NCI-H2196 treated with DMSO at 0.1 percent for 48 hours (cell line): ENCODE results near the gene PDCD6IP.
"Not testable (repeated sequence)": the region's sequence is repeated elsewhere in the genome, so short reads cannot be mapped to it uniquely, and the experiment has no call there.

Experiments used
- DNase-seq: peaks from one replicate; lab custom pipeline; 2025; ENCODE audit not compliant: unreplicated experiment; lab: John Stamatoyannopoulos, UW

PDCD6IP gene

GRCh38 chr3:33798418-33799201 is at the start of gene PDCD6IP:
TSS of gene PDCD6IP (plus strand) at chr3:33798630. CDS start at chr3:33798729, 99 bp downstream.
- DNase-seq: peak; percentile 59

- DNase-seq: no peak
Measured at GRCh38 chr3:33749546-33750210, 48.8 kb upstream of the PDCD6IP start.

GRCh38 chr3:33750211-33750548 is 48.2 kb upstream of the PDCD6IP start:
- DNase-seq: no peak

GRCh38 chr3:33751336-33751735 is 47.1 kb upstream of the PDCD6IP start:
- no peak for DNase-seq

GRCh38 chr3:33754391-33754790 is 44.0 kb upstream of the PDCD6IP start:
- not testable (repeated sequence) for DNase-seq

- no peak for DNase-seq
Measured at GRCh38 chr3:33758281-33758680, 40.1 kb upstream of the PDCD6IP start.

- DNase-seq: no peak
Measured at GRCh38 chr3:33758864-33759263, 39.6 kb upstream of the PDCD6IP start.

- no peak for DNase-seq
Measured at GRCh38 chr3:33768578-33769330, 29.7 kb upstream of the PDCD6IP start.

GRCh38 chr3:33773637-33774036 is 24.8 kb upstream of the PDCD6IP start:
- DNase-seq: no peak

GRCh38 chr3:33775363-33775762 is 23.1 kb upstream of the PDCD6IP start:
- no peak for DNase-seq

- no peak for DNase-seq
Measured at GRCh38 chr3:33777996-33778395, 20.4 kb upstream of the PDCD6IP start.

GRCh38 chr3:33779751-33780150 is 18.7 kb upstream of the PDCD6IP start:
- DNase-seq: no peak

- not testable (repeated sequence) for DNase-seq
Measured at GRCh38 chr3:33781413-33781812, 17.0 kb upstream of the PDCD6IP start.

GRCh38 chr3:33786565-33787327 is 11.7 kb upstream of the PDCD6IP start:
- DNase-seq: no peak

GRCh38 chr3:33787328-33788009 is 11.0 kb upstream of the PDCD6IP start:
- peak; percentile 15 for DNase-seq

- no peak for DNase-seq
Measured at GRCh38 chr3:33789183-33789954, 9.1 kb upstream of the PDCD6IP start.

- DNase-seq: no peak
Measured at GRCh38 chr3:33790091-33790490, 8.3 kb upstream of the PDCD6IP start.

GRCh38 chr3:33791477-33792166 is 6.8 kb upstream of the PDCD6IP start:
- no peak for DNase-seq
